KBM-7 (cell line): ENCODE data around the gene NUDT16L1.

Experiments
- DNase-seq: peaks from one replicate; pipeline ENCODE4 v3.0.0-alpha.2; 2015
- in situ Hi-C: fragments of 300-500 bp; cut with MboI; formaldehyde crosslinking; loops from 2 replicates; pipeline ENCODE4 v1.14.3; 2020; ENCODE audit warnings: low sequenced_read_pairs, low pct_unique_long_range_greater_than_20kb, mixed read lengths

The NUDT16L1 gene

GRCh38 chr16:4680673-4681470, 12.5 kb upstream of the NUDT16L1 start:
- in situ Hi-C loops = no loop called here
- DNase-seq = no peak

DNA sequence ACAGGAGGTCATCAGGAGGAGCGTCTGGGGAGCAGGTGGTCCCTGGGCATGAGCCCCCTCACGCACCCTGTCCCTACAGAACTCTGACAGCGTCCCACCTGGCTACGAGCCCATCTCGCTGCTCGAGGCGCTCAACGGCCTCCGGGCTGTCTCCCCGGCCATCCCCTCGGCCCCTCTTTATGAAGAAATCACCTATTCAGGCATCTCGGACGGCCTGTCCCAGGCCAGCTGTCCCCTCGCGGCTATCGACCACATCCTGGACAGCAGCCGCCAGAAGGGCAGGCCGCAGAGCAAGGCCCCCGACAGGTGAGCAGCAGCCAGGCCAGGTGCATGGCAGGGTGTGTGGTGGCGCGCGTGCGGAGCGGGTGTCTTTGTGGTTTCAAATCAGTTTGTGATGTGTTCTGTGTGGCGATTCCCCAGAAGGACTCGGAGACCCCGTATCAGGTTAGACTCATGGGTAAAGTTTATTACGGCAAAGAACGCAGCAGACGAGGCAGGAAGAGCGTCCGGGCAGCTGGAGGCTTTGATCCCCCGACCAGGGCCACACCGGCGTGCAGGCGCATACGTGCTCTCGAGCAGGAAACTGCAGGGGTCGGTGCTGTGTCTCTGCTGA, 11.8 kb upstream of the NUDT16L1 start:
- in situ Hi-C loops = no loop called here

DNA sequence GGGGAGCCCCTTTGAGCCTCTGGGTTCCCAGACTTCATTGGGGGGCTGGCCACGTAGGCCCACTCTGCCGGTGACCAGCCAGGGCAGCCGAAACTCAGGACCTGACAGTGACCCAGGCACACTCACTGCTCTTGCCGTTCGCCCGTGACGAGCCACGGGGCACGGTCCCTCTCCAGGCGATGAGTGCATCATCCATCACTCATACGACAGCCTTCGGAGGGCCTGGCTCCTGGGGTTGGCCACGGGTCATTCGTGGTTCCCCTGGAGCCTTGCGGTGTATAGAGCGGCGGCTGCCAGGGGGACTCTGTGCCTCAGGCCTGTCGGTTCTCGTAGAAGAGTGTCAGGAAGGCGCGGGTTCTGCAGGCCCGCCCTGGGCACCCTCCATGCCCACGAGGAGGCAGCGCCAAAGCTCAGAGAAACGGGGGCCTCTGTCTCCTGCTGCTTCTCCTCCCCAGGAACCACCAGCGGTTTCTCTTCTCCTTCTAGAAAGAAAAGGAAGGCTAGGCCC, 11.2 kb upstream of the NUDT16L1 start:
- in situ Hi-C loops = no loop called here
- DNase-seq = no peak

More for the DNA sequence above, 11.8 kb upstream of the NUDT16L1 start:
- no peak for DNase-seq

DNA sequence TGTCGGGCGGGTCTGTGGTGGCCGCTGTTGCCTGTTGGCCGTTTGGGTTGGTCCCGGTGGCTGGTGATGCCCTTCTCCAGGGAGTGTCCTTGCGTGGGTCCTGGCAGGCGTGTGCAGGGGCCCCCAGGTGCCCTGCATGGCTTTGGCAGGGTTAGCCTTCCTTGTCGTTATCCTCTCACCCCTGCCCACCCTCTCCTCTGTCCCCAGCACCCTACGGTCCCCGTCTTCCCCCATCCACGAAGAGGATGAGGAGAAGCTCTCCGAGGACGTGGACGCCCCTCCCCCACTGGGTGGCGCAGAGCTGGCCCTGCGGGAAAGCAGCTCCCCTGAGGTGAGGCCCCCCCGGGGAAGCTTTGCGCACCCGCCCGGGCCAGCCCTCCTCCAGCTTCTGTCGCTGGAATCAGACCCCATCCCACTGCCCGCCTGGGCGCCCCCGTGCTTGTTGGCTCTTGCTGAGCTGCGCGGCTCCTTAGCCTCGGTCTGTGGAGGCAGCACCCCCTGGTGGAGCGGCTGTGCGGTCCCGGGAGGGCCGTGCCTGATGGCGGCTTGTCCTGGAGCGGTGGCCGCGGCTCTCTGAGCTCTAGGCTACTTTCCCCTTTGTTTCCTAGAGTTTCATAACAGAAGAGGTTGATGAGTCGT, 10.6 kb upstream of the NUDT16L1 start:
- in situ Hi-C loops = no loop called here

GRCh38 chr16:4683255-4684057, 9.9 kb upstream of the NUDT16L1 start:
- in situ Hi-C loops = no loop called here
- DNase-seq = no peak

More for the DNA sequence above, 10.6 kb upstream of the NUDT16L1 start:
- DNase-seq = peak; percentile 72

- in situ Hi-C loops = no loop called here
Observed at GRCh38 chr16:4684058-4684715, 9.2 kb upstream of the NUDT16L1 start.

GRCh38 chr16:4684763-4685162, 8.6 kb upstream of the NUDT16L1 start:
- DNase-seq = no peak
- in situ Hi-C loops = no loop called here

More at GRCh38 chr16:4684058-4684715, 9.2 kb upstream of the NUDT16L1 start:
- DNase-seq = no peak

DNA sequence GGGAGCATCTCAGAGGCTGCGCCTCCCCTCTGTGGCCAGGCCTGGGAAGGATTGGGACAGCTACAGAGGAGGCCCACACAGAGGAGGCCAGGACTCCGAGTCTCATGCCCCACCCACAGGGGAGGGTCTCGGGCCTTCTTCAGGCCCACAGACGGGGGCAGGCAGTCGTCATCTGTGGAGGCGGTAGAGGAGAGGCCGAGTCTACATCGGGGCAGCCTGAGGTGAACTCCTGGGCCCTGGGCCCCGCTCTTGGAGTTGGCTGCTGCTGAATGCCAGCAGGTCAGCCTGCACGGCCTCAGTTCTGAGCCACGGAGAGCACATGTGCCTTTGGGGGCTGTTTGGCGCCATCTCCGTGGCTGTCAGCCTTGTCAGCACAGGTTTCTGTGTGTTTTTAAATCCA, 8.1 kb upstream of the NUDT16L1 start:
- no peak for DNase-seq
- in situ Hi-C loops = no loop called here

DNA sequence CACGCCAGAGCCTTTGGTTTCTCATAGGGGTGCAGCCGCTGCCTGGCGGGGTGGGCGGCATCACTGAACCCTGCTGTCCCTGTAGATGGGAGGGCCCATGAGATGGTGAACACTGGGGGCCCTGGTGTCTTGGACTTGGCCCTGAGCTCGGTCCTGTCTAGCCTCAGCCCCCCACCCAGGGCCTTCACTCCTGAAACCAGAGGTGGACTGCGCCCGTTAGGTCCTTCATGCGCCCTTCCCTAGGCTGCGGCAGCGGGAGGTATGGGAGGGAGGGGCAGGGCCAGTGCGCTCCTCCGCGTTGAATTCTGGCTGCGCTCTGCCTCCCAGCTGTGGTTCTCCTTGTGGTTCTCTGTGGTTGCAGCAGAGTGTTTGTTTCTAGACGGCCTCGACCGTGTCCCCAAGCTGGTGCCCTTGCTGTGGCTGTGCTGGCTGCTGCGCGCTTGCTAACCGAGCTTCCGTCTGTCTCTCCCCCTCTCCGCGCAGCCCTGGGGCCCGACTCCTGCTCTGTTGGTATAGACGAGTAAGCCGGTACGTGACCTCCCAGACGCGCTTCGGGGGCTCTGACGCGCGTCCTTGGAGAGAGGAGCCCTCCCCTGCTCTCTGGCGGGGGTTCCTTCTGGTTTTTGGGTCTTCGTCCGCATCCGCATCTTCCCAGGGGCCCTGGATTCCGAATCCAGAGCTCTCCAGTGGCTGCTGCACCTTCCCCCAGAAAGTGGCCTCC, 7.4 kb upstream of the NUDT16L1 start:
- in situ Hi-C loops = no loop called here

DNA sequence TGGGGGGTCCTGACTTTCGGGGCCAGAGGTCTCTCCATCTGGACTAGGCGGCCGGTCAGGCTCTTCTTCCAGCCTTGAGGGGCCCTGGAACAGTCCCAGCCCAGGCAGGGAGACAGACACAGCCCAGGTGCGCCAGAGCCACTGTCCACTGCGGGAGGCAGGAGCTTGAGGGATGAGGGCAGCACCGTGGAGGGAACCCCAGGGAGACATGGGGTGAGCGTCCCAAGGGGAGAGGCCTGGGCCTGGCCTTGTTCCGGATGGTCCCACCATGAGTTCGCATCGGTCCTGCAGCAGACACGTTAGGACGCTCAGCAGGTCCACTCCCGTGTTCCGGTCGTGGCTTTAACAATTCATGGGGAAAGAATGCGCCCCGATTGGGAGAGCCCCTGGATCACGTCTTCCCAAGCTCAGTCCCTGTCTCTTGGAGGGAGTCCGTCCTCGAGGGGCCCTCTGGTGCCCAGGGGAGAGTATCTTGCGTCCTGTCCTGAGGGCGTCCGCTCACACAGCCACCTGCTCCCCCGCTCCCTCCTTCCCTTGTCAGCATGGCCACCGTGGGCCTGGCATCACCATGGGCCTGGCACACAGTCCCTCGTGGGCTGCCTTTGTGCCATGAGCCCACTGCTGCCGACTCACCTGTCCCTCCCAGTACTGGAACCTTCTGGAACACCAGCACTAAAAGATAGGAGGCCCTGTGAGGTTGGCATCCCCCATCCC, 6.7 kb upstream of the NUDT16L1 start:
- DNase-seq = no peak
- in situ Hi-C loops = no loop called here

More for the DNA sequence above, 7.4 kb upstream of the NUDT16L1 start:
- no peak for DNase-seq

- in situ Hi-C loops = no loop called here
- DNase-seq = no peak
Observed at GRCh38 chr16:4687416-4687815, 5.9 kb upstream of the NUDT16L1 start.

- DNase-seq = no peak
- in situ Hi-C loops = no loop called here
Observed at GRCh38 chr16:4687946-4688673, 5.3 kb upstream of the NUDT16L1 start.

DNA sequence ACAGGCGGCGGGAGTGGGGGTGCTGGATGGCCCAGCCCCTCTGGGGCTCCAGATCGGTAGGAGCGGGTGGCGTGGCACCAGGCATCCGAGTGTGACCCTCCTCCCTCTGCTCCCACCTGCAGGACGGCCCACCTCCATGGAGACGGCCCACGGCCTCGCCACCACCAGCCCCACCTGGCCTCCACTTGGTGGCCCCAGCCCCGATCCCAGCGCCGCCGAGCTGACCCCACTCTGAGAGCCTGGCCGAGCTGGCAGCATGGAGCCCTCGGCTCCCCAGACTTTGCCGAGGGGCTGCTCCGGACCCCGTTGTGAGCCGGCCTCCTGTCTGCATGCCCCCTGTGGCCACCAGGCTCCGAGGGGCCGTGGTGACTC, 4.7 kb upstream of the NUDT16L1 start:
- no peak for DNase-seq
- in situ Hi-C loops = no loop called here

- no peak for DNase-seq
- in situ Hi-C loops = no loop called here
Observed at GRCh38 chr16:4689091-4689671, 4.2 kb upstream of the NUDT16L1 start.

GRCh38 chr16:4689864-4690704, 3.3 kb upstream of the NUDT16L1 start:
- in situ Hi-C loops = no loop called here

More at GRCh38 chr16:4689864-4690704, 3.3 kb upstream of the NUDT16L1 start:
- no peak for DNase-seq
